GM12878 (cell line): ENCODE results near the gene NID1. TPM values are rescaled to one million over a fixed set of nuclear protein-coding genes. Genes with fewer than 3 reads are reported as not detected.
A peak's percentile ranks its signal among the peaks of the same experiment; 100 is the strongest.

Experiments used
- ASH2L ChIP-seq: fragments of 300-600, 200-600 bp; sonication (generic); IDR thresholded peaks from 2 replicates; pipeline ENCODE4 v1.6.1; 2017; ENCODE audit warnings: low read depth, mild to moderate bottlenecking, borderline replicate concordance
- BCL11A ChIP-seq: IDR thresholded peaks from 2 replicates; pipeline ENCODE4 v1.6.1; 2011; ENCODE audit warnings: low read depth, low read length
- BCLAF1 ChIP-seq: fragments of 450-650 bp; IDR thresholded peaks from 2 replicates; pipeline ENCODE4 v1.6.1; 2017; ENCODE audit warnings: antibody characterized with exemption, mild to moderate bottlenecking, moderate library complexity
- CBX3 ChIP-seq: fragments of 200-600 bp; sonication (generic); IDR thresholded peaks from 2 replicates; pipeline ENCODE4 v1.6.1; 2016; ENCODE audit warnings: low read depth, borderline replicate concordance
- ELK1 ChIP-seq: IDR thresholded peaks from 2 replicates; pipeline ENCODE4 v1.6.1; 2012; ENCODE audit warnings: low read depth, low read length, improper control_type of control experiment
- GABPA ChIP-seq: IDR thresholded peaks from 2 replicates; pipeline ENCODE4 v1.6.1; 2014; ENCODE audit warnings: antibody characterized with exemption, low read depth, mild to moderate bottlenecking, inconsistent platforms
- HDAC6 ChIP-seq: fragments of 200-600 bp; sonication (generic); IDR thresholded peaks from one replicate; pipeline ENCODE4 v1.8.0; 2017; ENCODE audit warnings: antibody characterized with exemption; ENCODE audit not compliant: unreplicated experiment
- IRF4 ChIP-seq: IDR thresholded peaks from 2 replicates; pipeline ENCODE4 v1.6.1; 2011; ENCODE audit warnings: low read depth, low read length
- JUND ChIP-seq: IDR thresholded peaks from 2 replicates; pipeline ENCODE4 v1.6.1; 2012; ENCODE audit warnings: low read depth, mild to moderate bottlenecking, low read length, improper control_type of control experiment, moderate library complexity
- KLF5 ChIP-seq: fragments of 450-650 bp; IDR thresholded peaks from 2 replicates; pipeline ENCODE4 v1.6.1; 2014; ENCODE audit warnings: mild to moderate bottlenecking; ENCODE audit not compliant: partially characterized antibody
- MYC ChIP-seq: IDR thresholded peaks from 2 replicates; pipeline ENCODE4 v1.6.1; 2011; ENCODE audit warnings: mild to moderate bottlenecking, low read length, moderate library complexity, inconsistent platforms; ENCODE audit not compliant: insufficient read depth, insufficient replicate concordance, insufficient read length, severe bottlenecking
- SP1 ChIP-seq: IDR thresholded peaks from one replicate; pipeline ENCODE4 v1.6.1; 2011; ENCODE audit warnings: low read depth, low read length
- SPI1 ChIP-seq: IDR thresholded peaks from 2 replicates; pipeline ENCODE4 v1.6.1; 2011; ENCODE audit warnings: low read depth, mild to moderate bottlenecking, low read length, moderate library complexity, borderline replicate concordance; ENCODE audit not compliant: insufficient read depth
- STAT3 ChIP-seq: IDR thresholded peaks from 2 replicates; pipeline ENCODE4 v1.6.1; 2011; ENCODE audit warnings: low read depth, low read length, improper control_type of control experiment
- TCF7 ChIP-seq: IDR thresholded peaks from 2 replicates; pipeline ENCODE4 v1.6.1; 2014; ENCODE audit warnings: antibody characterized with exemption, borderline replicate concordance
- YY1 ChIP-seq: IDR thresholded peaks from 2 replicates; pipeline ENCODE4 v1.6.1; 2011; ENCODE audit warnings: low read depth, mild to moderate bottlenecking, low read length
- ZNF207 ChIP-seq: fragments of 450-650 bp; IDR thresholded peaks from 2 replicates; pipeline ENCODE4 v1.6.1; 2014; ENCODE audit warnings: antibody characterized with exemption, mild to moderate bottlenecking, borderline replicate concordance
- ZNF687 ChIP-seq: fragments of 450-650 bp; IDR thresholded peaks from 2 replicates; pipeline ENCODE4 v1.6.1; 2017; ENCODE audit warnings: mild to moderate bottlenecking, moderate library complexity
- polyA plus RNA-seq, 11 experiments: library from polyadenylated mRNA; depleted of rRNA in 4 of 11; unstranded in 6 of 11; stranded (reverse) in 5 of 11; fragments of >200 nt; fragmentation: Nextera tagmentation in 4 of 11; fragmentation: Illumina TruSeq in 1 of 11; extraction: Ambion mirVana in 4 of 11; extraction: Trizol in 1 of 11; gene quantifications; 1 replicate in 1 of 11; 2 replicates in 10 of 11; pipeline versions ENCODE4 v1.2.1 to v1.2.3, GENCODE V29; 2011 to 2016; ENCODE audit warnings: inconsistent platforms in 2 of 11, missing spikeins in 2 of 11, low read depth in 1 of 11
- total RNA-seq, 4 experiments: library from RNA; depleted of rRNA in 3 of 4; stranded (reverse); fragments of >200 nt in 3 of 4; fragmentation: Illumina TruSeq in 1 of 4; extraction: Trizol in 1 of 4; gene quantifications; 2 replicates each; pipeline versions ENCODE4 v1.2.1 to v1.2.3, GENCODE V29; 2013 to 2021
- TF ChIP-seq, protein P1 (sequence below): fragments of 450-650 bp; IDR thresholded peaks from 2 replicates; pipeline ENCODE4 v1.6.1; 2018; ENCODE audit warnings: mild to moderate bottlenecking, low read depth, moderate library complexity; ENCODE audit not compliant: partially characterized antibody

The NID1 gene
- total and polyA plus RNA-seq, 10 of the 15 experiments (the other 5 are each of a cell fraction or from before 2014, with no cell fraction given) = 4.2 to 25.7 (median 11.3) TPM

DNA sequence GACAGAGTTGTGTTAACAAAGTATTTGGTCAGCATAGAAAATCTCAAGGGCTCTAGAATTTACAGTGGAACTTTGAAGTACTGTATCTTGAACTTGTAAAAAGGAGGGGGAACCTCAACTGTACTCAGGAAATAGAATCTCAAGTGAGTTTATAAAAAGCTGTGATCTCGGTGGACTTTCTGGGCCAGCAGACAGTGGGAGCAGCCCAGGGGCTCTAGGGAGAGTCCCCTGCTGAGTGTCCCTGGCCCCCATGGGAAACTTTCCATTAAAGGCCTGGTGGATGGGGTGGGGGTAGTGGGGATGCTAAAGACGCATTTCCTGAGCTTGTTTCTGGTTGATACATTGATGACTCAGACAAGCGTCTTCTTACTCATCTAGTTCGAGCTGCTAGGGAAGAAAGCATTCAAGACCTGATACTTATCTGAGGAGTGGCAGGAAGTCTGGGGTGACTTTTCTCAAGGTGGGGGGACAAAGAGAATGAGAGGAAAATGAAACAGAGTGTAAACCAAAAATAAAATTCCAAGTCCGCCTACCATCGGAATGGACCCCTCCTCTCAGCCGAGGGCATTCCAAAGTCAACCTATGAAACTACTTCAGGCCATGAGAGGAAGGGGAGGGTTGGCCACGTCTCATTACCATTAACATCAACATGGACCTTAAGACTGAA, 65.5 kb downstream of the NID1 start (continued):
- no peak for TF ChIP-seq BCLAF1
- TF ChIP-seq BCL11A = peak; percentile 94
- no peak for TF ChIP-seq ELK1
- no peak for TF ChIP-seq HDAC6
- TF ChIP-seq TCF7 = peak; percentile 77; the same call in 1 of the 2 replicates
- no peak; the same call in 1 of the 2 replicates for TF ChIP-seq STAT3
- no peak for TF ChIP-seq KLF5
- peak; percentile 94; the same call in 1 of the 2 replicates for TF ChIP-seq ASH2L
- no peak for TF ChIP-seq CBX3
- TF ChIP-seq SP1 = peak; percentile 85
- peak; percentile 72 for TF ChIP-seq GABPA
- peak; percentile 28; the same call in 1 of the 2 replicates for TF ChIP-seq YY1
- TF ChIP-seq, protein P1, sequence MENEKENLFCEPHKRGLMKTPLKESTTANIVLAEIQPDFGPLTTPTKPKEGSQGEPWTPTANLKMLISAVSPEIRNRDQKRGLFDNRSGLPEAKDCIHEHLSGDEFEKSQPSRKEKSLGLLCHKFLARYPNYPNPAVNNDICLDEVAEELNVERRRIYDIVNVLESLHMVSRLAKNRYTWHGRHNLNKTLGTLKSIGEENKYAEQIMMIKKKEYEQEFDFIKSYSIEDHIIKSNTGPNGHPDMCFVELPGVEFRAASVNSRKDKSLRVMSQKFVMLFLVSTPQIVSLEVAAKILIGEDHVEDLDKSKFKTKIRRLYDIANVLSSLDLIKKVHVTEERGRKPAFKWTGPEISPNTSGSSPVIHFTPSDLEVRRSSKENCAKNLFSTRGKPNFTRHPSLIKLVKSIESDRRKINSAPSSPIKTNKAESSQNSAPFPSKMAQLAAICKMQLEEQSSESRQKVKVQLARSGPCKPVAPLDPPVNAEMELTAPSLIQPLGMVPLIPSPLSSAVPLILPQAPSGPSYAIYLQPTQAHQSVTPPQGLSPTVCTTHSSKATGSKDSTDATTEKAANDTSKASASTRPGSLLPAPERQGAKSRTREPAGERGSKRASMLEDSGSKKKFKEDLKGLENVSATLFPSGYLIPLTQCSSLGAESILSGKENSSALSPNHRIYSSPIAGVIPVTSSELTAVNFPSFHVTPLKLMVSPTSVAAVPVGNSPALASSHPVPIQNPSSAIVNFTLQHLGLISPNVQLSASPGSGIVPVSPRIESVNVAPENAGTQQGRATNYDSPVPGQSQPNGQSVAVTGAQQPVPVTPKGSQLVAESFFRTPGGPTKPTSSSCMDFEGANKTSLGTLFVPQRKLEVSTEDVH = no peak
- TF ChIP-seq MYC = peak; percentile 21
- no peak; the same call in 1 of the 2 replicates for TF ChIP-seq ZNF207
- peak; percentile 89 for TF ChIP-seq JUND
- TF ChIP-seq SPI1 = peak; percentile 42; the same call in 1 of the 2 replicates
- TF ChIP-seq ZNF687 = peak; percentile 52
- peak; percentile 97 for TF ChIP-seq IRF4
